Tibial nerve (tissue), 4 donors: ENCODE measurements around the gene METRN. TPM values are rescaled to one million over a fixed set of nuclear protein-coding genes. Genes with fewer than 3 reads are reported as not detected.
A peak's percentile ranks its signal among the peaks of the same experiment; 100 is the strongest.

Experiments
- DNase-seq, 2 donors: peaks; one replicate each; pipeline ENCODE4 v3.0.0-alpha.2; 2019; ENCODE audit warnings: low spot score in 2 of 2
- H3K27ac ChIP-seq, 4 donors: fragments of 200-600 bp; sonication (generic) in 3 of 4; one replicate each; pipeline ENCODE4 v1.5.1; 2017 to 2019; ENCODE audit warnings: mild to moderate bottlenecking in 1 of 4
- H3K27me3 ChIP-seq, 2 donors: fragments of 200-600 bp; sonication (generic) in 1 of 2; one replicate each; pipeline versions ENCODE4 v1.5.1 to v1.6.0; 2017 to 2019
- H3K36me3 ChIP-seq, 3 donors: fragments of 200-600 bp; sonication (generic); one replicate each; pipeline ENCODE4 v1.5.1; 2018 to 2019
- H3K4me1 ChIP-seq, 4 donors: fragments of 200-600 bp; sonication (generic) in 3 of 4; one replicate each; pipeline ENCODE4 v1.5.1; 2017 to 2019
- H3K4me3 ChIP-seq, 4 donors: fragments of 200-600 bp; sonication (generic) in 3 of 4; one replicate each; pipeline ENCODE4 v1.5.1; 2017 to 2019; ENCODE audit warnings: mild to moderate bottlenecking in 1 of 4, moderate library complexity in 1 of 4
- H3K9me3 ChIP-seq, 4 donors: fragments of 200-600 bp; sonication (generic) in 3 of 4; one replicate each; pipeline ENCODE4 v1.5.1; 2017 to 2019
- CTCF ChIP-seq, 5 experiments: fragments of 200-600 bp in 3 of 5; fragments of 450-650 bp in 2 of 5; sonication (generic) in 3 of 5; IDR thresholded peaks; one replicate each; pipeline ENCODE4 v1.5.1; 2016 to 2019; ENCODE audit warnings: antibody characterized with exemption in 5 of 5, mild to moderate bottlenecking in 3 of 5, moderate library complexity in 2 of 5
- EP300 ChIP-seq, 2 donors: sonication (generic); formaldehyde crosslinking; IDR thresholded peaks; one replicate each; pipeline ENCODE4 v1.6.1; 2017; ENCODE audit warnings: antibody characterized with exemption in 2 of 2, mild to moderate bottlenecking in 1 of 2
- POLR2A ChIP-seq, 2 donors: fragments of 450-650 bp; IDR thresholded peaks; one replicate each; pipeline ENCODE4 v1.6.1; 2017; ENCODE audit warnings: antibody characterized with exemption in 2 of 2, mild to moderate bottlenecking in 2 of 2, moderate library complexity in 2 of 2
- WGBS, 2 donors: methylation state at CpG; one replicate each; pipeline ENCODE4 v1.1.5; 2018; 5-methylcytosine and 5-hydroxymethylcytosine counted together
- total RNA-seq, 4 donors: library from RNA; depleted of rRNA; stranded (reverse); fragments of >200 nt; gene quantifications; one replicate each; pipeline ENCODE4 v1.1.0, GENCODE V29; 2016

The METRN gene
- total RNA-seq, 4 donors from 2014 or later: 78.8 to 131 (median 108) TPM

- no peak for DNase-seq
- no peaks in the 10 kb centered on the region for H3K9me3 ChIP-seq
- H3K4me1 ChIP-seq: peaks cover 0 to 59% (median 40%) of the 10 kb centered on the region in 4 donors
- H3K27ac ChIP-seq: no peak overlapping the region
- WGBS, 2 donors: 78 to 90% methylated on average over 3 to 21 of the region's 21 CpGs
- H3K36me3 ChIP-seq: peaks cover 0 to 37% (median 15%) of the 10 kb centered on the region in 3 donors
- H3K27me3 ChIP-seq: no peaks in the 10 kb centered on the region
- TF ChIP-seq CTCF (IDR thresholded peaks at IDR 0.05) (no peak), POLR2A (IDR thresholded peaks at IDR 0.05) (no peak), EP300 (IDR thresholded peaks at IDR 0.05) (no peak)
- no peak overlapping the region for H3K4me3 ChIP-seq
These were observed 36.6 kb upstream of the METRN start for GRCh38 chr16:678209-678857.

GRCh38 chr16:678858-679813 lies 35.8 kb upstream of the METRN start:
- 20 to 56% methylated on average over 17 to 50 of the region's 52 CpGs for WGBS, 2 donors
- Histone ChIP-seq H3K36me3 (peaks cover 0 to 29% (median 15%) of the 10 kb centered on the region in 3 donors), H3K27me3 (no peaks in the 10 kb centered on the region), H3K9me3 (no peaks in the 10 kb centered on the region), H3K27ac (peak overlapping the region; percentile 81 to 97 (median 90)), H3K4me3 (peak overlapping the region; percentile 45 to 91 (median 85)), H3K4me1 (peaks cover 0 to 63% (median 44%) of the 10 kb centered on the region in 4 donors)
- TF ChIP-seq CTCF (IDR thresholded peaks at IDR 0.05): no peak
- TF ChIP-seq EP300 (IDR thresholded peaks at IDR 0.05): peak in 1 of 2 donors; percentile 12
- TF ChIP-seq POLR2A (IDR thresholded peaks at IDR 0.05): peak; percentile 28 to 31
- peak in 1 of 2 donors; percentile 39 for DNase-seq

GRCh38 chr16:679814-680624 lies 34.9 kb upstream of the METRN start, which contains the start of gene STUB1:
STUB1 (plus strand) TSS chr16:680410; CDS start chr16:680526, 116 bp downstream.
- peak in 1 of 2 donors; percentile 60 for TF ChIP-seq EP300 (IDR thresholded peaks at IDR 0.05)
- peak; percentile 59 to 88 for TF ChIP-seq POLR2A (IDR thresholded peaks at IDR 0.05)
- TF ChIP-seq CTCF (IDR thresholded peaks at IDR 0.05): peak in 1 of 5 experiments; percentile 29
- Histone ChIP-seq H3K4me1 (peaks cover 0 to 61% (median 46%) of the 10 kb centered on the region in 4 donors), H3K27ac (peak within 1 kb of the TSS; percentile 85 to 97 (median 94)), H3K27me3 (no peaks in the 10 kb centered on the region), H3K9me3 (no peaks in the 10 kb centered on the region), H3K4me3 (peak within 1 kb of the TSS; percentile 69 to 91 (median 85)), H3K36me3 (peaks cover 0 to 22% (median 15%) of the 10 kb centered on the region in 3 donors)
- DNase-seq: peak; percentile 74 to 81
- WGBS, 2 donors: 0 to 1% methylated on average over 32 to 44 of the region's 91 CpGs

- H3K27me3 ChIP-seq: no peaks in the 10 kb centered on the region
- H3K36me3 ChIP-seq: peaks cover 0 to 27% (median 15%) of the 10 kb centered on the region in 3 donors
- peak overlapping the region; percentile 69 to 91 (median 85) for H3K4me3 ChIP-seq
- no peaks in the 10 kb centered on the region for H3K9me3 ChIP-seq
- TF ChIP-seq CTCF (IDR thresholded peaks at IDR 0.05) (no peak), EP300 (IDR thresholded peaks at IDR 0.05) (no peak), POLR2A (IDR thresholded peaks at IDR 0.05) (no peak)
- H3K4me1 ChIP-seq: peaks cover 0 to 62% (median 45%) of the 10 kb centered on the region in 4 donors
- WGBS, 2 donors: 0 to 1% methylated on average over 11 to 17 of the region's 38 CpGs
- peak overlapping the region; percentile 85 to 97 (median 94) for H3K27ac ChIP-seq
- no peak for DNase-seq
These were observed 34.3 kb upstream of the METRN start for GRCh38 chr16:680625-680945.
